Adrenal gland (tissue), 12 donors: Measurements from ENCODE around the gene SDR39U1. TPM values are rescaled to one million over a fixed set of nuclear protein-coding genes. Genes with fewer than 3 reads are reported as not detected.

ENCODE experiments used
- DNase-seq, 7 donors: peaks; one replicate each; pipeline ENCODE4 v3.0.0-alpha.2; 2019 to 2020
- H3K27ac ChIP-seq, 5 donors: fragments of 200-600 bp; sonication (generic) in 4 of 5; 1 replicate in 3 of 5; 2 replicates in 2 of 5; pipeline versions ENCODE4 v1.5.1 to v1.8.0; 2016 to 2020; ENCODE audit warnings: mild to moderate bottlenecking in 1 of 5
- H3K27me3 ChIP-seq: fragments of 200-600 bp; 2 replicates; pipeline ENCODE4 v1.8.0; 2021
- H3K36me3 ChIP-seq, 2 donors: fragments of 200-600 bp; replicated peaks in 1 of 2; 1 replicate in 1 of 2; 2 replicates in 1 of 2; pipeline versions ENCODE4 v1.5.1 to v1.8.0; 2018 to 2022
- H3K4me1 ChIP-seq, 2 donors: fragments of 200-600 bp; replicated peaks in 1 of 2; 1 replicate in 1 of 2; 2 replicates in 1 of 2; pipeline versions ENCODE4 v1.5.1 to v1.8.0; 2018 to 2021
- H3K4me3 ChIP-seq, 4 donors: fragments of 200-600 bp; sonication (generic) in 3 of 4; one replicate each; pipeline ENCODE4 v1.5.1; 2016 to 2018
- H3K9me3 ChIP-seq, 3 donors: fragments of 200-600 bp; sonication (generic) in 1 of 3; replicated peaks in 1 of 3; 1 replicate in 2 of 3; 2 replicates in 1 of 3; pipeline versions ENCODE4 v1.5.1 to v1.8.0; 2016 to 2021
- POLR2A ChIP-seq, 2 donors: fragments of 450-650 bp; IDR thresholded peaks; one replicate each; pipeline ENCODE4 v1.6.1; 2017; ENCODE audit warnings: antibody characterized with exemption in 2 of 2, mild to moderate bottlenecking in 2 of 2, moderate library complexity in 1 of 2
- WGBS, 4 donors: extraction: QIAGEN DNeasy Blood & Tissue Kit in 2 of 4; methylation state at CpG; one replicate each; pipeline versions ENCODE4 v1.1.5 to v1.1.7; 2013 to 2017; 5-methylcytosine and 5-hydroxymethylcytosine counted together
- intact Hi-C, 2 donors: fragments of 100-400 bp; cut with DNase I; formaldehyde crosslinking; loops; one replicate each; pipeline versions ENCODE4 v1.14.1 to v1.15.0; 2022 to 2023
- polyA plus RNA-seq, 3 donors: library from polyadenylated mRNA; stranded (reverse); fragments of 200-250 nt in 2 of 3; fragments of 350-450 nt in 1 of 3; fragmentation: Illumina TruSeq in 1 of 3; extraction: RNeasy Lipid Tissue Mini Kit (QIAGEN cat#74804) in 1 of 3; gene quantifications; one replicate each; pipeline ENCODE4 v1.2.3, GENCODE V29; 2013 to 2014
- total RNA-seq, 9 donors: library from RNA; depleted of rRNA in 4 of 9; stranded (reverse); fragments of >200 nt in 4 of 9; fragments of 120-200 nt in 1 of 9; fragmentation: NEBNext Ultra II Directional in 1 of 9; extraction: Animal tissue kit (Norgen Biotek cat#: 25700) in 1 of 9; gene quantifications; one replicate each; pipeline versions ENCODE4 v1.1.0 to v1.2.4, GENCODE V29; 2013 to 2023
- TF ChIP-seq, protein P1 (sequence below), 6 experiments: fragments of 450-650 bp in 4 of 6; fragments of 200-600 bp in 2 of 6; sonication (generic) in 1 of 6; IDR thresholded peaks; 1 replicate in 5 of 6; 2 replicates in 1 of 6; pipeline versions ENCODE4 v1.5.1 to v1.8.0; 2016 to 2021; ENCODE audit warnings: antibody characterized with exemption in 6 of 6, mild to moderate bottlenecking in 2 of 6, moderate library complexity in 1 of 6
- donor health status: healthy with polysubstance abuse.
- donor health status: Bipolar disorder and iron deficiency.
- donor health status: DM: yes; HTN: yes; CAD: no.
- donor health status: DM: no; HTN: no; CAD: no.
- donor health status: DM: no; HTN: no; CAD: no.
- donor health status: DM: yes; HTN: yes; CAD: no.

The SDR39U1 gene
- total and polyA plus RNA-seq, 12 donors, result 35.0 to 218 (median 77.5) TPM

DNA sequence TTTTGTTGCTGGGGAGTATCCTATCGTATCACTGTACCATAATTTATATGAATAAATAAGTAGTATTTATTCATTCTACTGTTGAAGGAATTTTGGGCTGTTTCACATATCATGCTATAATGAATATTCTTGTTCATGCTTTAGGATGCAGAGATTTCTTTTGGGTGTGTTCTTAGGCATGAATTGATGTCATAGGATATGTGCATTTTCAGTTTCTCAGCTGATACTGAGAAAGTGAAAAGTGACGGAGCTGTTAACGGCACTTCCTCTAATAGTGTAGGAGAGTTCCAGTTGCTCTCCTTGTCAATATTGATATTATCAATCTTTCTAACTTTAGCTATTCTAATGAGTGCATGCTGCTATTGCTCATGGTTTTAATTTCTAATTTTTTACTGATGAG, 23.2 kb upstream of the SDR39U1 start:
- no peaks in the 10 kb centered on the region for H3K27me3 ChIP-seq
- no peak for DNase-seq
- H3K9me3 ChIP-seq, result no peaks in the 10 kb centered on the region
- no peak for TF ChIP-seq POLR2A (IDR thresholded peaks at IDR 0.05)
- TF ChIP-seq, protein P1, sequence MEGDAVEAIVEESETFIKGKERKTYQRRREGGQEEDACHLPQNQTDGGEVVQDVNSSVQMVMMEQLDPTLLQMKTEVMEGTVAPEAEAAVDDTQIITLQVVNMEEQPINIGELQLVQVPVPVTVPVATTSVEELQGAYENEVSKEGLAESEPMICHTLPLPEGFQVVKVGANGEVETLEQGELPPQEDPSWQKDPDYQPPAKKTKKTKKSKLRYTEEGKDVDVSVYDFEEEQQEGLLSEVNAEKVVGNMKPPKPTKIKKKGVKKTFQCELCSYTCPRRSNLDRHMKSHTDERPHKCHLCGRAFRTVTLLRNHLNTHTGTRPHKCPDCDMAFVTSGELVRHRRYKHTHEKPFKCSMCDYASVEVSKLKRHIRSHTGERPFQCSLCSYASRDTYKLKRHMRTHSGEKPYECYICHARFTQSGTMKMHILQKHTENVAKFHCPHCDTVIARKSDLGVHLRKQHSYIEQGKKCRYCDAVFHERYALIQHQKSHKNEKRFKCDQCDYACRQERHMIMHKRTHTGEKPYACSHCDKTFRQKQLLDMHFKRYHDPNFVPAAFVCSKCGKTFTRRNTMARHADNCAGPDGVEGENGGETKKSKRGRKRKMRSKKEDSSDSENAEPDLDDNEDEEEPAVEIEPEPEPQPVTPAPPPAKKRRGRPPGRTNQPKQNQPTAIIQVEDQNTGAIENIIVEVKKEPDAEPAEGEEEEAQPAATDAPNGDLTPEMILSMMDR (IDR thresholded peaks at IDR 0.05), result no peak
- intact Hi-C loops, result no loop called here
- WGBS, 4 donors, result 90 to 94% (median 91%) methylated on average over 3 of the region's 3 CpGs
- no peaks in the 10 kb centered on the region for H3K36me3 ChIP-seq
- no peak overlapping the region for H3K4me3 ChIP-seq
- H3K4me1 ChIP-seq, result no peaks in the 10 kb centered on the region
- no peak overlapping the region for H3K27ac ChIP-seq

DNA sequence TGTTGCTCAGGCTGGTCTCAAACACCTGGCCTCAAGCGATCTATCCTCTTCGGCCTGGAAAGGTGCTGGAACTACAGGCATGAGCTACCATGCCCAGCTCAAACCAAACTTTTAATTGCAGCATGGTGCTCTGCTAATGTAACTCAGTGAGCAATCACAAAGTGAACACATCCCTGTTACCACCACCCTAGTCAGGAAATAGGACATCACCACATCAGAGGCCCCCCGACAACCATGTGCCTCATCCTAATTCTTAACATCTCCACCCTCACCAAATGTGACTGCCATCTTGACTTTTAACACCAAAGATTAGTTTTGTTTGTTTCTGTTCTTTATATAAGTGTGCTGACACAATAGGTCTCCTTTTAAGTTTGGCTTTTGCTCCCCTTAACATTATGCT, 22.8 kb upstream of the SDR39U1 start:
- Histone ChIP-seq H3K27me3 (no peaks in the 10 kb centered on the region), H3K4me3 (no peak overlapping the region)

GRCh38 chr14:24463884-24464785, 21.6 kb upstream of the SDR39U1 start:
- no peak overlapping the region for H3K27ac ChIP-seq
- H3K27me3 ChIP-seq, result no peaks in the 10 kb centered on the region
- WGBS, 4 donors, result 69 to 94% (median 76%) methylated on average over 4 of the region's 4 CpGs
- no peak overlapping the region for H3K4me3 ChIP-seq
- no peak for DNase-seq
- H3K36me3 ChIP-seq, result no peaks in the 10 kb centered on the region
- intact Hi-C loops, result no loop called here
- TF ChIP-seq POLR2A (IDR thresholded peaks at IDR 0.05), result no peak
- TF ChIP-seq, protein P1 (IDR thresholded peaks at IDR 0.05), result no peak
- no peaks in the 10 kb centered on the region for H3K9me3 ChIP-seq
- H3K4me1 ChIP-seq, result no peaks in the 10 kb centered on the region

More for the DNA sequence above, 22.8 kb upstream of the SDR39U1 start:
- TF ChIP-seq, protein P1 (IDR thresholded peaks at IDR 0.05), result no peak
- TF ChIP-seq POLR2A (IDR thresholded peaks at IDR 0.05), result no peak
- H3K27ac ChIP-seq, result no peak overlapping the region
- DNase-seq, result no peak
- no peaks in the 10 kb centered on the region for H3K36me3 ChIP-seq
- 98 to 100% (median 98%) methylated on average over 3 of the region's 3 CpGs for WGBS, 4 donors
- no peaks in the 10 kb centered on the region for H3K9me3 ChIP-seq
- H3K4me1 ChIP-seq, result no peaks in the 10 kb centered on the region
- intact Hi-C loops, result no loop called here

- Histone ChIP-seq H3K36me3 (no peaks in the 10 kb centered on the region), H3K9me3 (no peaks in the 10 kb centered on the region), H3K4me1 (no peaks in the 10 kb centered on the region), H3K4me3 (no peak overlapping the region), H3K27ac (no peak overlapping the region), H3K27me3 (no peaks in the 10 kb centered on the region)
- TF ChIP-seq POLR2A (IDR thresholded peaks at IDR 0.05), result no peak
- TF ChIP-seq, protein P1 (IDR thresholded peaks at IDR 0.05), result no peak
- 53 to 89% (median 66%) methylated on average over 5 of the region's 5 CpGs for WGBS, 4 donors
- intact Hi-C loops, result no loop called here
- no peak for DNase-seq
These were observed 20.7 kb upstream of the SDR39U1 start for GRCh38 chr14:24463017-24463883.
